ENCODE measurements around the gene MYO18B. TPM values are rescaled to one million over a fixed set of nuclear protein-coding genes. Genes with fewer than 3 reads are reported as not detected.

The MYO18B gene
- total RNA-seq, 2 donors from 2014 or later: 0.12 to 0.65 TPM

DNA sequence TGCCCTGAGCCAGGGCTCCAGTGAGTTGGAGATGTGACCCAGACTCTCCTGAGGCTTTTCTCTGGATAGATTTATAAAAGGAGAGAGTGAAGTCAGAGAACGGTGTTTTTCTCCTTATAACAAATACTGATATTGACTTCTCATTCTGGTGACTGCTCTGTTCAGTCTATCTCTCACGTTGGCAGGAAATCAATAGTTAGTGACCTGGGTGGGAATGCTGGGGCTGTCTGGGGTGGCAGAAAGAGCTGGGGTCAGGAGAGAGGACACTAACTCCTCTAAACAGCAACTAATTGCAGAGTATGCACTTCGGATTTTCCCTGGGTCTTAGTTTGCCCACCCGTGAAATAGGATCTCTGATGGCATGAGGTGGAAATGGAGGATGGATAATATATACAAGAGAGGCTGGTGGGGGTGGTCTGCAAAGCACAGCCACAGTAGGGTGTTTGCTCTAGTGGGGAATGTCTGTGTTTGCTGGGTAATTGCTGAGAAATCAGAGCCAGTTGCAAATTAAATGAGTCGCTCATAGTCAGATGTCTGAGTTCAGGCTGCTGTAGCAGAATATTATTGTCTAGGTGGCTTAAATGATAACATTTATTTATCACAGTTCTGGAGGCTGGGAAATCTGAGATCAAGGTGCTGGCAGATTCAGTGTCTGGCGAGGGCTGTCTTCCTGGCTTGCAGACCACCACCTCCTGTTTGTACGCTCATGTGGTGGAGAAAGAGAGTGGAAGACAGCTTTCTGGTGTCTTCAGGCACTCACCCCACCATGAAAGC is 167.8 kb downstream of the MYO18B start:
- no peaks in the 10 kb centered on the region for H3K9me3 ChIP-seq (ENCODE audit: control insufficient read depth, low read length, poor library complexity, severe bottlenecking)
- Mint-ChIP-seq H3K4me1 (no peaks in the 10 kb centered on the region), H3K27me3 (peaks cover 8% of the 10 kb centered on the region), H3K36me3 (ENCODE audit: low read depth) (no peaks in the 10 kb centered on the region), H3K27ac (no peak overlapping the region), H3K4me3 (no peak overlapping the region)
- ATAC-seq: no peak
- no peak for DNase-seq

DNA sequence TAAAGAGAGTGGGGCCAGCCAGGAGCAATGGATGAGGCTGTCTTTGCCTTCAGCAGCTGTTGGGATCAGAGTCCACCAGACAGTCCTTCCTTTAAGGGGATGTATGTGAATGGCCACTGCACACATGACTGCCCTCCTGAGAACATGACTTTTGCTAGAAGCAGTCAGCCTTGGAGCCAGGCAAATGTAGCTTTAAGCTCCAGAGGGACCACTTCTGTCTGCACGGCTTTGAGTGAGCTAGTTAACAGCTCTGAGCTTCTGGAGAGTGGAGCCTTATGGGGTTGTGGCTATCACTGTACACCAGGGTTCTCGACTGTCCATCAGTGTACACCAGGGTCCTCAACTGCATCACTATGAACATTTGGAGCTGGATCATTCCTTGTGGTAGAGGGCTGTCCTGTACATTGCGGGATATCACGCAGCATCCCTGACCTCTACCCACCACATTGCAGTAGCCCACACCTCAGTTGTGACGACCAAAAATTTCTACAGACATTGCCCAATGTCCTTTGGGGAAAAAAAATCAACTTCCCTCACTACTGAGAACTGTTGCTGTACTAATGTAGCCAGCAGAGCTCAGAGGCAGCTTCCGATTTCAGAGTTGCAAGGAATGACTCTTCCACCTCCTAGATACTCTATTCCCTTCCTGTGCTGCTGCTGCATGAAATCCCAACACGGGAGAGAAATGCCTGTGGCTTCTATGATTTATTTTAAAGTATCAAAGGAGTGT is 169.4 kb downstream of the MYO18B start:
- ATAC-seq (no peak), DNase-seq (no peak)
- Mint-ChIP-seq H3K27me3 (peaks cover 8% of the 10 kb centered on the region), H3K4me1 (no peaks in the 10 kb centered on the region), H3K27ac (no peak overlapping the region), H3K36me3 (ENCODE audit: low read depth) (no peaks in the 10 kb centered on the region), H3K4me3 (no peak overlapping the region)
- no peaks in the 10 kb centered on the region for H3K9me3 ChIP-seq (ENCODE audit: control insufficient read depth, low read length, poor library complexity, severe bottlenecking)

DNA sequence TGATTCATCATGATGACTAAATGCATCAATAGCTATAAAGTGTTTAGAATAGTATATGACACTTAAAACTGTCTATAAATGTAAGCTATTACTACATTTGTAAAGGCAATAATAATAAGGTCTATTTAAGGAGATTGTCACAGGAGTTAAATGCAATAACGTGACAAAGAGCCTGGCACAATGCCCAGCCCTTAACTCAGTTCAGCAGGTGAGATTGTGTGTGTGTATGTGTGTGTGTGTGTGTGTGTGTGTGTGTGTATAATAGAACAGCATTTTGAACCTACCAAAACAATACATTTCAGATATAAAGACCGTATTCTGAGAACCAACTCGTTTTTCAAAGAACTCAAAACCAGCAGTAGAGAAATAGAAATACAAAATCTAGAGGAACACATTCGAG is 177.5 kb downstream of the MYO18B start:
- H3K36me3 Mint-ChIP-seq (ENCODE audit: low read depth): no peaks in the 10 kb centered on the region
- H3K27me3 Mint-ChIP-seq: peaks cover 16% of the 10 kb centered on the region
- no peak overlapping the region for H3K27ac Mint-ChIP-seq
- no peak for DNase-seq
- ATAC-seq: no peak
- no peak overlapping the region for H3K4me3 Mint-ChIP-seq
- H3K9me3 ChIP-seq (ENCODE audit: control insufficient read depth, low read length, poor library complexity, severe bottlenecking): no peaks in the 10 kb centered on the region
- no peaks in the 10 kb centered on the region for H3K4me1 Mint-ChIP-seq

DNA sequence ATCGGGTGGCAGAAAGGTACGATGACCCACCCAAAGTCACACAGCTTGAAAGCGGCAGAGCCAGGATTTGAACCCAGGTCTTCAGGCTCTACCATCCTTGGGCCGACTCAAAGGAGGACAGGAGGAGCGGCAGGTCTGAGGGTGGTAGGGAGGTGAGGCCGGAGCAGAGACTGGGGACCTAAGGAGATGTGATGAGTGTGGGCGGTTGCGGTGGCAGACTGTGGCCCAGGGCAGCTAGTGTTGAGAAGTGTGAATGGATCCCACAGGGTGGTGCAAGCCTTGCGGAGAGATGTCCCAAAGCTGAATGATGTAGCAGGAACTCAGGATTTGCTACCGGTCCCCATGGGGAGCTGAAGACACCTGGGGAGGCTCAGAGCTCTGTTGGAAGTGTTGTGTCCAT is 180.2 kb downstream of the MYO18B start:
- H3K4me3 Mint-ChIP-seq: no peak overlapping the region
- DNase-seq: no peak
- no peaks in the 10 kb centered on the region for H3K9me3 ChIP-seq (ENCODE audit: control insufficient read depth, low read length, poor library complexity, severe bottlenecking)
- H3K27ac Mint-ChIP-seq: no peak overlapping the region
- no peak for ATAC-seq
- no peaks in the 10 kb centered on the region for H3K36me3 Mint-ChIP-seq (ENCODE audit: low read depth)
- no peaks in the 10 kb centered on the region for H3K4me1 Mint-ChIP-seq
- H3K27me3 Mint-ChIP-seq: peaks cover 17% of the 10 kb centered on the region

DNA sequence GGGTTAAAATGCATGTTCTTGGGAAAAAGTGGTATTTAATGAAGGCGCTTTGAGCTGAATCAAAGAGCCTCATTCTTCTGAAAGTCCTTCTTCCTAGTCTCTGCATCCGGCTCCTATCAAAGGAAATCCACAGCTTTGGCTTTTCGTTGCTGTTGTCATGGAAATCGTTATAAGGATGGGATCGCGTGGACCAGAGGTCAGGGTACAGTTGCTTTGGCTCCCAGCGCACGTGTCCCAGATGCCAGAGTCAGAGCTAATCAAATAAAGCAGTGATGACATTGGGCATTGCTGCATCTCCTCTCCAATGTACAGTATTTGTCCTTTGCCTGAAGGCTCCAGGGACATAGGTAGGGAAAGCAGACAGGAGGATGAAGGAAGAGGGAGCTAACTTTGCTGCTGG is 181.9 kb downstream of the MYO18B start:
- Mint-ChIP-seq H3K4me1 (no peaks in the 10 kb centered on the region), H3K4me3 (no peak overlapping the region), H3K36me3 (ENCODE audit: low read depth) (no peaks in the 10 kb centered on the region), H3K27me3 (peaks cover 15% of the 10 kb centered on the region), H3K27ac (no peak overlapping the region)
- no peaks in the 10 kb centered on the region for H3K9me3 ChIP-seq (ENCODE audit: control insufficient read depth, low read length, poor library complexity, severe bottlenecking)
- ATAC-seq (no peak), DNase-seq (no peak)

DNA sequence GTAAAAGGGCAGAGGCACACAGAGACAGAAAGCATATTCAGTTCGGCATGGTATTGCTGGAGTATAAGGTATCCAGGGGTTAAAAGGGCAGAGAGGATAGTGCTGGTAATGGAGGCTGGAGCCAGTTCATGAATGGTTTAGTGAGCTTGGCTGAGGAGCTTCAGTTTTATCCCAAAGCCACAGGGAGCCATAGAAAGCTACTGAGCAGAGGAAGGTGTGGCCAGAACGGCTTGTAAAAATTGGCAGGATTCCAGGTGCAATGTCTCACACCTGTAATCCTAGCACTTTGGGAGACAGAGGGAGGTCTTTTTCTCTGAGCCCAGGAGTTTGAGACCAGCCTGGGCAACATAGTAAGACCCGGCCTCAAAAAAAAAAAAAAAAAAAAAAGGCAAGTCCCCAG is 186.1 kb downstream of the MYO18B start:
- no peak overlapping the region for H3K27ac Mint-ChIP-seq
- H3K4me1 Mint-ChIP-seq: no peaks in the 10 kb centered on the region
- peaks cover 8% of the 10 kb centered on the region for H3K27me3 Mint-ChIP-seq
- DNase-seq: no peak
- no peak for ATAC-seq
- H3K36me3 Mint-ChIP-seq (ENCODE audit: low read depth): no peaks in the 10 kb centered on the region
- H3K9me3 ChIP-seq (ENCODE audit: control insufficient read depth, low read length, poor library complexity, severe bottlenecking): no peaks in the 10 kb centered on the region
- no peak overlapping the region for H3K4me3 Mint-ChIP-seq

DNA sequence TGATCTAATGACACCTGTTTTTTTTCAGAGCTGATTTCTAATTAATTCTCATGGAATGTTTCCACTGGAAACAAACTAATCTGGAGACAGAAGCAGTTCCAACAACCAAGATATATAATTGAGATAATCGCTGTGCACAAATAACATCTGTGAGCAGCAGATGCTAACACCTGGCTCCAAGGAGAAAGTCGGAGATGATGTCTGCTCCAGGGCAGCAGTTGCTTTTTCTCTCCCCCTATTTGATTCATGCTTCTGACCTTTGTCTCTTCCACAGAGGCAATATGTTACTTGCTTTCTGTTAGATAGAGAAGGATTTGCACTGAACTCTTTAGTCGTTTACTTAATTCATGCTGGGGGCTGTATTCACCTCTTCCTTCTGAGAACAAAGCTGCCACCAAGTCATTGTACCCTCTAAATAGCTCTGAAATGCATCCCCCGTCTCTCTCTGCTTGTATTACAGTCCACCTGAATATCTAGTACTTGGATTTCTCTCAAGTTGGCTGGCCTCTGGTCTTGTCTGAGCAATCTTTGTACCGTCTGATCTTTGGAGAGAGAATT is 187.4 kb downstream of the MYO18B start:
- Mint-ChIP-seq H3K27me3 (peaks cover 2% of the 10 kb centered on the region), H3K4me3 (no peak overlapping the region), H3K27ac (no peak overlapping the region), H3K36me3 (ENCODE audit: low read depth) (no peaks in the 10 kb centered on the region), H3K4me1 (no peaks in the 10 kb centered on the region)
- no peak for ATAC-seq
- H3K9me3 ChIP-seq (ENCODE audit: control insufficient read depth, low read length, poor library complexity, severe bottlenecking): no peaks in the 10 kb centered on the region
- DNase-seq: no peak

DNA sequence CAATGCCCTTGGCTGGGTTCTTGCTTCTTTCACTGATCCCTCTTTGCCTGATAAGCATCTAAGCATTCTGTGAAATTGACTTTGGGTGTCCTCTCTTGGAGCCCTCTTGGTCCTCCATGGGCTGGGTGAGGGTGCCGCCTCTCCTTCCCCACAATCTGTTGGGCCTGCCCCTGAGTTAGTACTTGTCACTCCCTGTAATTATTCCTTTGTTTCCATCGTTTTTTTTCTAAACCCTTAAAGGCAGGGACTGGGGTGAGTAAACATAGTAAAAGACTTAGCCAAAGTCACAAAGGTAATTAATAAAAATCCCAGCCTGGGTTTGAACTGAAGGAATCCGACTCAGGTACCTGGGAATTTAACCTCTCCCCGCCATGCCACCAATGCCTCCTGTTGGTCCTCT is 188.1 kb downstream of the MYO18B start:
- no peak overlapping the region for H3K4me3 Mint-ChIP-seq

DNA sequence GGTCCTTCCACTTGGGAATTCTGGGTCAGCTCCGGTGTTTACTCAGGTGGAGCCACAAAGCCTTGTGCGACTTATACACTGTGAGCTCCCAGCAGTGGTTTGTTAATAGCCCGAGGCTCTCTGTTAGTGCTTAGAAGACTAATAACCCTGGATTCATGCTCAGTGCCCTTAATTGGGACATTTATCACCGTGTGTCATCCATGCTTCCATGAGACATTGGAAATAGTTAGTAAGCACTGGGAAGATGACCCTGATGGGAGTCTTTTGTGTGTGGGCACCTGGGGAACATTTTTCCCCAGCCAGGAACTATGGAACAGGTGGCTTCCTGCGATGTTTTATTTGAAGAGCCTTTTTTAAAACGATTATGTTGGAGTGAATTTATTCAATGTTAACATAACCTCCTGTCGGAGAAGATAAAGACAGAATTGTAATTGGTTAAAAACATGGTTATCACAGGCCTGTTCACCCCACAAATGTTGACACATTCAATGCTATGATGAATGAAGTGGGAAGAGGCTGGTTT is 188.9 kb downstream of the MYO18B start:
- no peak for DNase-seq
- Mint-ChIP-seq H3K27me3 (peaks cover 4% of the 10 kb centered on the region), H3K36me3 (ENCODE audit: low read depth) (no peaks in the 10 kb centered on the region), H3K4me3 (no peak overlapping the region), H3K27ac (no peak overlapping the region), H3K4me1 (no peaks in the 10 kb centered on the region)
- no peak for ATAC-seq
- no peaks in the 10 kb centered on the region for H3K9me3 ChIP-seq (ENCODE audit: control insufficient read depth, low read length, poor library complexity, severe bottlenecking)

More for the DNA sequence above, 188.1 kb downstream of the MYO18B start:
- DNase-seq: no peak
- no peaks in the 10 kb centered on the region for H3K9me3 ChIP-seq (ENCODE audit: control insufficient read depth, low read length, poor library complexity, severe bottlenecking)
- ATAC-seq: no peak
- H3K27ac Mint-ChIP-seq: no peak overlapping the region
- no peaks in the 10 kb centered on the region for H3K36me3 Mint-ChIP-seq (ENCODE audit: low read depth)
- H3K27me3 Mint-ChIP-seq: no peaks in the 10 kb centered on the region
- H3K4me1 Mint-ChIP-seq: no peaks in the 10 kb centered on the region

DNA sequence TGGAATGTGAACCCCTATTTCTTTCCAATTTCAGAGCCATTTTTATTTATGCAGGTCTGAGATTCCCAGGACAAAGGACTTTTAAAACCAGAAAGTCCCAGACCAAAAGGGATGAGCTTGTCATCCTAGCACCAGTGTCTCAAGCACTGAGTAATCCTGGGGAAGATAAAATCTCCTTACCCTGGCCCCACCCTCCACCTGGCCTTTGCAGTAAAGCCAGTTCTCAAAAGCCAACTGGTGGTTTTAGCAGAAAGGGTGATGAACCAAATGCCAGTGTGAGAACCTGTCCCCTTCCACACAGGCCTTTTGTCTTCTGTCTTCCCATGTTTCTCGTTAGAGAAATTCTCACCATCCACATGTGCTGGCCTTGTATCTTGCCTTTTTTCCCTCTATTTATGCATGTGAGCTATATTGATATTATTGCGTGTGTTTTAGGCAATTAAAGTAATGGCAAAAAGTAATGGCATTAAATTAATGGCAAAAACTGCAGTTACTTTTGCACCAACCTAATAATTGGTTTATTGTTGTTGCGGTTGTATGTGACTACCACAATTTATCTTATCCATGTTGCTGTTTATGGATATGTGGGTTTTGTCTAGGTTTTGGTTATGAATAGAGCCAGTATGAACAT is 191.3 kb downstream of the MYO18B start:
- DNase-seq: no peak
- no peaks in the 10 kb centered on the region for H3K36me3 Mint-ChIP-seq (ENCODE audit: low read depth)
- peaks cover 5% of the 10 kb centered on the region for H3K27me3 Mint-ChIP-seq
- H3K4me3 Mint-ChIP-seq: no peak overlapping the region
- H3K9me3 ChIP-seq (ENCODE audit: control insufficient read depth, low read length, poor library complexity, severe bottlenecking): no peaks in the 10 kb centered on the region
- H3K27ac Mint-ChIP-seq: no peak overlapping the region
- no peaks in the 10 kb centered on the region for H3K4me1 Mint-ChIP-seq
- ATAC-seq: no peak

DNA sequence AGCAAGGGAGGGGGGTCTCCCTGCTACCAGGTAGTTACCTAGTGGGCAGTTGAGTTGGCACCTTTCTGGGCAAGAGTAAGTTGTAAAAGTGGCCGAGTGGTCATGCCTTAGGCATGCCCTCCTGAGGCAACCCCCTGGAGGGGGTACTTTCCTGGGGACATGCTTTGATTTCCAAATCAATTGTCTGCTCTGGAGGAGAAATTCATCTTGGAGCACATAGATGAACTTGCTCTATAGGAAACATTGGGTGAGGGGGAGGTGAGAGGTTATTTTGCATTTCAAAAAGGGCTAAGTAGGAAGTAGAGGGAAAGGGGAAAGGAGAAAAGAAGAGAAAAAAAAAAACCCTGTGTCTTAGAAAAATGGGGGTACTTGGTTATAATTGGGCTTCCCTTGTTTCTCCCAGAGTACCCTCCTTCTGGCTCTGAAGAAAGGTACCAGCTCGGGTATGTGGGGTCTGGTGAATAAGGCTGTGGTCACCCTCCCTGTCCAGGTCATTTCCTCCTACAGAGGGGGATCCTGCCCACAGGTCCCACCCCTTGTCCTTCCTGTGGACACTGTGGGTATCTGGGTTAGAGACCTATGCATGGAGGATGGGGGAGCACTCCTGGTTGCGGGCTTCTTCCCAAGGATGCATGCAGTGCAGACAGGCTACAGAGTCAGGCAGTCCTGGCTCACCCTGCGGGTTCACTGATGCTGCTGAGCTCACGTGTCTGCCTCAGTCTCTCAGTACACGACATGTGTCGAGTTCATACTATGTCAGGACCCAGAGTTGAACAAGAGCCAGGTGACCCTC is 193.5 kb downstream of the MYO18B start:
- no peak overlapping the region for H3K4me3 Mint-ChIP-seq
- DNase-seq (no peak), ATAC-seq (no peak)
- H3K27ac Mint-ChIP-seq: no peak overlapping the region
- H3K9me3 ChIP-seq (ENCODE audit: control insufficient read depth, low read length, poor library complexity, severe bottlenecking): no peaks in the 10 kb centered on the region
- no peaks in the 10 kb centered on the region for H3K4me1 Mint-ChIP-seq
- no peaks in the 10 kb centered on the region for H3K36me3 Mint-ChIP-seq (ENCODE audit: low read depth)
- peaks cover 5% of the 10 kb centered on the region for H3K27me3 Mint-ChIP-seq

DNA sequence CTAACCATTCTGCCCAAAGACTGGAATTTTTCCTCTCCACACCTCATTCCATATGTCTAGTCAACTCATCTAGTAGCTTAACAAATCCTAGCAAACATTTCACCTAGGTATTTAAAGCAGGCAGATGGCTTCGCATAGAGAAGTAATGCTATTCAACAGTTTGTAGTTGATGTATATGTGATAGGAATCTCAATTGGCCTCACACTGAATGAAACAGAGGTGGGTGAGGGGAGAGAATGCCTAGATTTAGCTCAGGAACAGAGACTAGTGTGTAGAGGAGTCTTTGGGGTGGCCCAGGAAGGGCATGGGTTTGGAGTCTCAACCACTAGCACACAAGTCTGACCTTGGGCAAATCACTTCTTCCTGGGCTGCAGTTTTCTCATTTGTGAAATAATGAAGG is 196.2 kb downstream of the MYO18B start:
- H3K4me1 Mint-ChIP-seq: no peaks in the 10 kb centered on the region
- no peak for DNase-seq
- H3K27me3 Mint-ChIP-seq: peaks cover 15% of the 10 kb centered on the region
- H3K4me3 Mint-ChIP-seq: no peak overlapping the region
- no peaks in the 10 kb centered on the region for H3K36me3 Mint-ChIP-seq (ENCODE audit: low read depth)
- no peaks in the 10 kb centered on the region for H3K9me3 ChIP-seq (ENCODE audit: control insufficient read depth, low read length, poor library complexity, severe bottlenecking)
- H3K27ac Mint-ChIP-seq: no peak overlapping the region
- no peak for ATAC-seq
